Adipose tissue (tissue), 3 donors: ENCODE data around the gene TNKS1BP1. TPM values are rescaled to one million over a fixed set of nuclear protein-coding genes. Genes with fewer than 3 reads are reported as not detected.

Experiments
- H3K27ac ChIP-seq: one replicate; pipeline ENCODE4 v1.5.1; 2013; ENCODE audit warnings: low read depth, low read length
- WGBS, 3 donors: extraction: QIAGEN DNeasy Blood & Tissue Kit; methylation state at CpG; one replicate each; pipeline ENCODE4 v1.1.7; 2013; 5-methylcytosine and 5-hydroxymethylcytosine counted together
- polyA plus RNA-seq, 3 donors: library from polyadenylated mRNA; stranded (reverse); fragments of 200-250 nt; gene quantifications; one replicate each; pipeline ENCODE4 v1.2.3, GENCODE V29; 2013
- donor health status: healthy with polysubstance abuse.
- donor health status: Bipolar disorder and iron deficiency.
- donor health status: healthy.

Gene TNKS1BP1
- polyA plus RNA-seq, 3 donors, result 69.8 to 237 (median 176) TPM

DNA sequence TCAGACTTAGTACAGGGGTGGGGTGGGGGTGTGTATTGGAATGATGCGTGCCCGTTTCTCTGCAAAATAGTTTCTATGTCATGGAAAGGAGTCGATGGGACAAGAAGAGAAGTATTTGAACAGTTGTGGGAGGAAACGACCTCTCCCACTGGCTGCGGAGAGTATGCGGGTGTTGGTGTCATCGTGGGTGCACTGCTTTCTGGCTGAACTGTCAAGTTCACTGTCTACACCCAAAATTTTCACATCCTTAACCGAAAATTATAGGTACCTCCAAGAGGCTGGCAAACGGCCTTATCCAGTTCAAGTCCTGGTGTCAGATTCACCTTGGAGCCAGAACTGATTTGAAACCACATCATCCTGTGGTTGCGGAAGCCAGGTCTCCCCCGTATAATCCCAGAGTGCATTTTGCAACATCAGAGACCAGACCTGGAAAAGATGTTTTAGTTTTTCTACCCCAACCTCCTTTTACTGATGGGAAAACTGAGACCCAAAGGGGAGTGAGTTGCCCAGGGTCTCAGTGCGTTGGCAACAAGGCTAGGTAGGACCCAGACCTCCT lies 11.4 kb upstream of the TNKS1BP1 start:
- H3K27ac ChIP-seq, result no peak overlapping the region
- WGBS, 3 donors, result 21 to 27% (median 21%) methylated on average over 12 of the region's 12 CpGs

DNA sequence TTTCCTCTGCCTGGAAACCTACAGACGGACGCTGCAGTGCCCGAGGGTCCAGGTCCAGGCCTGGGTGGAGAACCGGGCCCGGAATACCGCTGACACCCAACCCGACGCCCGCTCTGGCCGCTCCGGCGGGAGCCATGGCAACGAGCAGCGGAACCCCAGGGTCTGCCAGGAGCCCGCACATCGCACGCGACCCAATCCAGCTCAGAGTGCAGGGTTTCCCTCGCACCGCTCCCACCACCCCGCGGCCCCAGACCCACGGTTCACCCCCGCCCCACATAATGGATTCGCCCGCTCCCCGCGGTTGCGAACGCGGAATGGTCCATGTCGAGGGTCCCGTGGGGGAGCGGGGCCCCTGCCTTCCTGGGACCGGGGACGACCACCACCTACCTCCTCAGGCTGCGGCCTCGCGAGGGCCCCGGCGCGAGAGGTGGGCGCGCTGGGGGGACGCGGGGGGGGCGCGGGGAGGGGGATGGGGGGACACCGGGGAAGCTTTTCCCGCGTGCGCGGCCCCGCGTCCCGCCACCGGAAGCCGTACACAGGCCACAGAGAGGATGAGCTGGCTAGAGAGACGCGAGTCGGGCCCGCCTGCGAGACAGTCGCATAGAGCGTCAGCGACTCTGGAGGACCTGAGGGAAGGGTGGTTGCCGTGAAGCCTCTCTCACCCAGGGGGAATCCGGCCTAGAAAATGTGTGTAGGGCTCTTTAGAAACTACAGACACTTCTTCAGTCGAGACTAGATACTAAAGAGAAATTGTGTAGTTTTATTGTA lies 10.8 kb upstream of the TNKS1BP1 start, which contains the start of gene SSRP1:
Gene SSRP1 (minus strand): TSS at position 550 of the 768 bp plus-strand sequence. CDS start 771 bp downstream, outside the sequence.
- H3K27ac ChIP-seq, result peak within 1 kb of the TSS; percentile 31
- 0 to 1% (median 0%) methylated on average over 51 to 69 of the region's 69 CpGs for WGBS, 3 donors

DNA sequence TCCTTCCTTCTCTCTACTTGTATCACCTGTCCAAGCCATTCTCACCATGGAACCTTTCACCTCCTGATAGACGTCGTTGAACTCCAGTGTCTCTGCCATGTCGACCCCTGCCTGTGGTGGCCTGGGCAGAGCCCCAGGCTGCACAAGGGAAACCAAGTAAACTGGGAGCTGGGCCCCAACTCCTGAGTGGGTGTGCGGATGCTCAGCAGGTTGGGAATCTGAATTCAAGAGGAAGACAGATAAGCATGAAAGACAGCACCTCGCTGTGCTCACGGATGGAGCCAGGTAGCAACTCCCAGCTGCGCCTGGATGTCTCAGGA lies 10.2 kb upstream of the TNKS1BP1 start:
- 4 to 8% (median 4%) methylated on average over 7 of the region's 7 CpGs for WGBS, 3 donors
- H3K27ac ChIP-seq, result no peak overlapping the region

DNA sequence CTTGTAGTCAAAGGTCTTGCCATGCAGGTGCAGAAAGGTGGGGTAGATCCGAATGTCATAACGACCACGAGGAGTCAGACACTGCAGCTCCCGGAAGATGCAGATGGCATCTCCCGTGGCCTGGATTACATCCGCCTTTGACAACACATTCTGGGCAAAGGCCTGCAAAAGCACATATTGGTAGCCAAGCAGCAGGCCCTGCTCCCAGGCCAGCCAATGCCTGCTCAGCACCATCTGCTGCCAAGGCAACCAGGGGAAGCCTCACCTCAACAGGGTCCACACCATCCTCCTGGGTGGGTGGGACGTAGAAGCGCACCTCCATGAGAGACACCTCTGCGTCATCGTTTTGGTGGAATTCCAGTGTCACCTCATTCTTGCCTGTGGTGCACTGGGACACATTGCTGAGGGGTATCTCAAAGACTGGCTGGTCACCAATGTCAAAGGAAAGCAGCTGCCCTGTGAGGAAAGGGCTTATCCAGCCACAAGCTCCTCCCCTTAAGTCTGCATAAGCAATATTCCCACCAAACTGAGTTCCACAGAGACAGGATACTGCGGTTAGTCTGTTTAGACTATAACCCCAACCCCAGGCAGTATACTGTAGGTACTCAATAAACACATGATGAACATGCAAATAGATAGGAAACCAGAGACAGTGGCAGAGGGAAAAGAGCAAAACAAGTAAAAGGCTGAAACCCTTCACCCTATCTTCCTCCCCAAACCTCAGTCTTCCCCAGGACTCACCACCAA lies 8.1 kb upstream of the TNKS1BP1 start:
- H3K27ac ChIP-seq, result no peak overlapping the region
- 91 to 95% (median 93%) methylated on average over 11 of the region's 11 CpGs for WGBS, 3 donors

DNA sequence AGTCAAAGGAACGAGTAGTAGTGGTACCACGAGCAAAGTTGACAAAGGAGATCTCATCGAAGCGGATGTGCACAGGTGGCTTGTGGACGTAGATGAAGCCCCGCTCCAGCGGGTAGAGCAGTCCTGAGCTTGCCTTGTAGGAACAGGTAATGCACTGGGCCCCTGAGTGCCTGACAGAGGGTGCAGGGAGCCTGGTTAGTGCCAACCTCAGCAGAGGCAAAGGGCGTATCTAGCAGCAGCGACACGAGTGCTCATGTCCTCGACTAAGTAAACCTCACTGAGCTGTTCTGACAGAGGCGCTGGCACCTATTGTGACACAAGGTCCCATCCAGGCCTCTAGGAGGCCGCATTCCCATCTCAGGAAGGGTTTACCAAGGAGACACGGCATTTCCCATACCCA lies 7.0 kb upstream of the TNKS1BP1 start:
- 90 to 94% (median 94%) methylated on average over 14 of the region's 14 CpGs for WGBS, 3 donors
- H3K27ac ChIP-seq, result no peak overlapping the region

DNA sequence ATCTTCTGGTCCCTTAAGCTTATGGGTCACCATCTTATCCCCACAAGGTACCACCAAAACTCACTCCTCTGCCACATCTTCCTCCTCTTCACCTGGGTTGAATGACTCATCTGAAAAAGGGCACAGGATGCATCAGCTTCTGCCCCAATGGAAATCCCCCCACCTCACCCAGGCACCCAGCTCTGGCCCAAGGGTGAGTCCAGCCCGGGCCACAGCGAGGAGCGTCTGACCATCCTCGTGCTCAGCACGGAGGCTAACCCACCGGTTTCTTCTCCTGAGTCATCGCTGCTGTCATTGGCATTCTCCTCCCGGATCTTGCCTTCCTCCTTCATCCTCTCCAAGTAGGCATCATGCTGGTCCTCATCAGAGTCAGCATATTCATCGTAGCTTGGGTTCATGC lies 5.3 kb upstream of the TNKS1BP1 start:
- no peak overlapping the region for H3K27ac ChIP-seq
- WGBS, 3 donors, result 86 to 96% (median 92%) methylated on average over 9 of the region's 9 CpGs

DNA sequence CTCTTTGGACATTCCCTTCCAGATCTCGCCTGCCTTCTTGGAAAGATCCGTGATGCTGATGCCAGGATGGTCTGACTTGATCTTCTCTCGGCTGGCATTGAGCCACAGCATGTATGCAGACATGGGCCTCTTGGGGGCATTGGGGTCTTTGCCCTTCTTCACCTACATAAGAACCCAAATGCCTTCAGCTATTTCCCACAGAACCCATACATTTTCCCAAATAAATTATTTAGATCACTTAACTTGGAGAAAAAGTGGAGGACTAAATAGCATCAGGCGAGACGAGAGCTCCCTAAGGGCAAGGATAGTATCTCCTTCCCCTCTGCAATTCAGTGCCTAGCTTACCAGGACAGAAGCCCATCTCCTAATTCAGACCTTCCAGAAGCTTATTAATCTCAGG lies 3.0 kb upstream of the TNKS1BP1 start:
- WGBS, 3 donors, result 92 to 96% (median 95%) methylated on average over 5 of the region's 5 CpGs
- H3K27ac ChIP-seq, result no peak overlapping the region

DNA sequence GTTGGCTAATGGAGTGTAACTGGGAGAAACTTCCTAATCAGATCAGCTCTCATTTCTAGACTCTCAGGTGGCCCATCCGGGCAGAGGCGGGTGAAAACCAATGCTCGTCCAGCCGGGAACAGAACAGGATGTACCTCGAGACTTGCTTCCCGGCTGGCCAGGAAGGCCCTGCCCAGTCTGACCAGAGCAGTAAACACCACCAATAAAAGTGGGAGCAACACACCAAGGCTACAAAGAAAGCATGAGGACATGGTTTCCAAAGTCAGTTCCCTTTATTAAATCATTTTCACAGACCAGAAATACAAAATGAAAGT lies 940 bp upstream of the TNKS1BP1 start:
- WGBS, 3 donors, result 10 to 14% (median 13%) methylated on average over 6 of the region's 6 CpGs
- peak overlapping the region; percentile 86 for H3K27ac ChIP-seq

DNA sequence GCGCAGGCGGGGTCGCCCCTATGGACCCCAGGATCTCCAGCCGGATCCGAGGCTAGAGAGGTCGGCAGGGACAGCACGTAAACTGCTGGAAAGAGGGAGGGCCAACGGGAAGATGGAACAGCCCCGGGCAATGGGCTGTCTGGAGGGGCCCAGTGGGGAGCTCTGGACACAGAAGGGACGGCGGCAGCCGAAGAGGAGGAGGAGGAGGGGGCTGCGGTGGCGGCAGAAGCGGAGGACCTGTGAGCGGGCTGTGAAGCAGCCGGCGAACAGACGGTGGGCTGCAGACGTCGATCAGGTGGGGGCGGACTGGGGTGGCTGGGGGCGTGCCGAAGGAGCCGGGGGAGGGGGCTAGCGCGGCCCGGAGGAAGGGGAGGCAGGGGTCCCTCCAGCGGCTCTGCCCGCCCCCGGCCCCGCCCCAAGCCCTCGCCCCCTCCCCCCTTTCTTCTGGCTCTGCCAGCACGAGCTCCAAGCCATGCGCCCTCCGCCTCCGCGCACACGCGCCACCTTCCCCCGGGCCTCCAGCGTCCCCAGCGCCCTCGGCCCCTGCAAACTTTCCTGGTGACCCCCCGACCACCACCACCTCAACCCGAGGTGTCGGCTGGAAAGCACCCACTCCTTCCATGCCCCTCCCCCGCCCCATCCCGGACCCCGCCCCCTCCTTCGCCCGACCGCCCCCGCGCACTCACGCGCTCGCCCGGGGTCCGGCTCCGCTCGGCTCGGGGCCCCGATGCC lies 432 bp downstream of the TNKS1BP1 start:
- peak overlapping the region; percentile 86 for H3K27ac ChIP-seq
- WGBS, 3 donors, result 2 to 3% (median 2%) methylated on average over 35 to 60 of the region's 64 CpGs

DNA sequence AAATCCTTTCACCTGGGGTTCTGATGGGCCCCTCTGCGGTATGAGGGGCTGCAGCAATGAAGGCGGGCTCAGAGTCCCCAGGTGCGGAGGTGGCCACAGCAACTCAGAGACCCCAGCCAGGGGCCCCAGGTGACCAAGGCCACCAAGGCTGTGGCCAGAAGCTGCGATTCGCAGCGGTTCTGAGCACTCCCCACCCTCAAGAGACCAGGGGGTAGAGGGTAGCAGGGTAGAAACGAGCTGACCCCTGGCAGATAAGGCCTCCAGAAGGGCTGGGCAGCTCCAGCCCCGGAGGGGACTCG lies 948 bp downstream of the TNKS1BP1 start:
- 11 to 34% (median 27%) methylated on average over 9 of the region's 9 CpGs for WGBS, 3 donors

DNA sequence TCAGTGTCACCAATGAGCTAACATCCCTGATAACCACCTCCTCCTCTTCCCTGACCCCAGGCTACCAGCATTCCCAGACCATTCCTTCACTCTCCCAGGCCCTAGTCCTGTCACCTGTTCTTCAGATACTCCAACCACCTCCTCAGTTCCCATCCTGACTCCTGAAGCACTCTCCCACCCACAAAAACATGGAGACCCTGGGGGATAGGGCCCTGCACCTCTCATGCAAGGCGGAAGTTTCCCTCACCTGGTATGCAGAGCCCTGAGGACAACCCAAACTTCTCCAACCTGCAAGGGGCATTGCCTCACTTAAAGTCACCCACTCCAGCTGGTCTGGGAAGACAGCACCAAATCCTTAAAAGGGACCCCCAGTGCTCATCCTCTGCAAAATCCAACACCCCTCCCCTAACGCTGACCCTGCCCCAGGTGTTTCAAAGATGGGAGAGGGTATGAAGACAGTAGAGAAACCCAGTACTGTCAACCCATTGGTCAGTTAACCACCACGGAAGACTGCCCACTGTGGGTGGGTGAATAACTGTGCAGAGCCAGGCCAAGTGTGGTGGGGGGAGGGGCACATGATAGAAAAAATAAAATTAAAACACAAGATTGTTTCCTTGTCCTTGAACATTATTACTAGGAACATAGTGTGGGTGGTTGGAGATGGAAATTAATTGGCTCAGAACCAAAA lies 1.4 kb downstream of the TNKS1BP1 start:
- WGBS, 3 donors, result 42 to 65% (median 46%) methylated on average over 3 of the region's 3 CpGs
- H3K27ac ChIP-seq, result peak overlapping the region; percentile 19

More for the DNA sequence above, 948 bp downstream of the TNKS1BP1 start:
- peak overlapping the region; percentile 48 for H3K27ac ChIP-seq

DNA sequence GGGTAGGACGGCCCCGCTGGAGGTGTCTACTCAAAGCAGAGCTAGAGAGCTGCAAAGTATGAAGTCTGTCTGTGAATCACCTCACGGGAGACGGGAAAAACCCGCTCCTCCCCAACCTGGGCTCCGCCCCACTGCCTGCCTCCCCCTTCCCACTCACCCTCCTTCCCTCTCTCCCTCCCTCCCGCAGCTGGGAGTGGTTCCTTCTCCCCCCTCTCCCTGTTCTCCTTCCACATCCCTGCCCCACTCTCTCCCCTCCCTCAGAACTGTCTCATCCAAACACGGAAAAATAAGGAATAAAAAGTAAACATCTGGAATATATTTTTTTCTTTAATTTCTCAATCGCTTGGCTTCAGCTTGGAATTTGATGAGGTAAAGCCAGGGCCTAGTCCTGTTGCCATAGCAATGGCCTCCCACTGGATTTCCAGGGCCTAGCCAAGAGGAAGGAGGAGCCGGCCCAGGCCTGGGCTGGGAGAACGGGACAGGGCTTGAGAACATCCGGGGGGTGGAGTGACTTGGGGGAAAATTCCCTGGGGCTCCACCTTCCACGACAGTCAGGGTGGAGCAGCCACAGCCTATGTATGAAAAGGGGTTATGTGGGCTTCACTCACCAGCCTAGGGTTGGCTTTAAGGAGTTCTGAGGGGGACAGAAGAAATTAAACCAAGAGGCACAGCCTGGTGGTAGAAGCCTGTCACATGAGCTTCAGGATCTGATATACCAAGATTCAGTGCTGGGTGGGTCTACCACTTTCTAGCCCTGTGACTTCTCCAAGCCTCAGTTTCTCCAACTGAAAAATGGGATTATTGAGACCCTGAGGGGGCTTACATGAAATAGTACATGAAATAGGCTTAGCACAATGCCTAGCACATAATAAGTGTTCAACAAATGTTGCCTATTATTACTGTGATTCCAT lies 2.2 kb downstream of the TNKS1BP1 start:
- H3K27ac ChIP-seq, result peak overlapping the region; percentile 60
- WGBS, 3 donors, result 9 to 33% (median 33%) methylated on average over 13 of the region's 13 CpGs

DNA sequence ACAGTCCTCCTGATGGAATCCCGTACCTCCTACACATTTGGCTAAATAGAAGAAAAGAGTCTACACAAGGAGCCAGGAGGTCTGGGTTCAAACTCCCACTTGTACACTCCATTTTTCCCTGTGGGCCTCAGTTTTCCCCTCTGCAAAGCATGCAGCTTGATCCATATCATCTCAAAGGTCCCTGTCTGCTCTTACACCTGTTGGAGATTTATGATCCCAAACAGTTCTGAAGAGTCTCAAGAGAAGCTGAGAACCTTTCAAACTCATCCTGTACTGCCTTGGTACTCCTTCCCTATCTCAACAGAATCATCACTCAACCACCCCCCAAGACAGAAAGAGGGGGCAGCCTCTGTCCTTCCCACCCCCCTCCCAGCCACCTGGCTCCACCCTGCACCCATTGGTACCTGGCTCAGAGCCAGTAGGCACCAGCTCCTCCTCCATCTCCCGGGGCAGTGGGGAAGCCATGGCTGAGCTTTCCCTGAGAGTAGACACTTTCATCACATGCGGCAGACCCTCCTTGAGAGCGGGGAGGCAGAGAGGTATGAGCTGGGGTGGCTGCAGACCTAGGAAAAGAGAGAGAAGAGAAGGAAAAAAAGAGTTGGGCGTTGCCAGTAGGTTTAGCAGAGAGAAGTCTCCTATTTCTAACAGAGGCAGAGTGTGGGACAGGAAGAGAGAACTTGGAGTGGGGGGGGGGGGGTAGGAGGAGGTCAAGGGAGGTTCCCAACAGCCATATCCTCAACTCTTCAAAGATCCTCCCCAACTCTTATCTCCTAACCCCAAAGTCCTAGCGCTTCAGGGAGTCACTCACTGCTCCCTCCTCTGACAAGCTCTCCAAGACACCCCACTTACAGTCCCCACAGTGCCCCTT lies 3.1 kb downstream of the TNKS1BP1 start:
- WGBS, 3 donors, result 16 to 49% (median 31%) methylated on average over 6 of the region's 6 CpGs
- H3K27ac ChIP-seq, result peak overlapping the region; percentile 60

DNA sequence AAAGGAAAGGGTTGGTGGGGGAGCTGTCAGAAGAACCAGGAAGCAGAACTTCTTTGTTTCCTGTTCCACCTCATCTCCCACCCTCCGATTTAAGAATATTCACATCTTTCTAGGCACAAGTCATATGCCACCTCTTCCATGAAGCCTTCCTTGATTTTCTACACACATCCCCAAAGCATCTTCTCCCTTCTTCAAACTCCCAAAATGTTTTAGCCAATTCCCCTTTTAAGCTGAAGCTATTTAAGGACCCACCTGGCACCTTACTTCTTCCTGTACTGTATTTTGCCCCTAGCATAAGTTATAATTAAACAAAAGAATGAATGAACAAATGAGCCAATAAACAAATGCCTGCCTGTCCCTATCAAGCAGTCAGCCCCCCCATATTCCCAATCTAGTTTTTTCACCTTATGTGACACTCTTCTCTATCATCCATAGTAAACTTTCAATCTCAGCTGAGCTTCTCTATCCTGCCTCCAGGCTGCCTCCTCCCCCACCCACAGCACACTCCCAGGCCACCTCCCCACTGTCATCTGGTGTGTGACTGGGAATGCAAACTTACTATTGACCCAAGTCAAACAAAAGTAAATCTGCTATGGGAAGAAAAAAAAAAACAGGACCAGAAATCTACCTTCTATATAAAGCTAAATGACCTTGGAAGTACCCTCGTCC lies 3.9 kb downstream of the TNKS1BP1 start:
- 54 to 69% (median 63%) methylated on average over 2 of the region's 2 CpGs for WGBS, 3 donors
- H3K27ac ChIP-seq, result no peak overlapping the region

DNA sequence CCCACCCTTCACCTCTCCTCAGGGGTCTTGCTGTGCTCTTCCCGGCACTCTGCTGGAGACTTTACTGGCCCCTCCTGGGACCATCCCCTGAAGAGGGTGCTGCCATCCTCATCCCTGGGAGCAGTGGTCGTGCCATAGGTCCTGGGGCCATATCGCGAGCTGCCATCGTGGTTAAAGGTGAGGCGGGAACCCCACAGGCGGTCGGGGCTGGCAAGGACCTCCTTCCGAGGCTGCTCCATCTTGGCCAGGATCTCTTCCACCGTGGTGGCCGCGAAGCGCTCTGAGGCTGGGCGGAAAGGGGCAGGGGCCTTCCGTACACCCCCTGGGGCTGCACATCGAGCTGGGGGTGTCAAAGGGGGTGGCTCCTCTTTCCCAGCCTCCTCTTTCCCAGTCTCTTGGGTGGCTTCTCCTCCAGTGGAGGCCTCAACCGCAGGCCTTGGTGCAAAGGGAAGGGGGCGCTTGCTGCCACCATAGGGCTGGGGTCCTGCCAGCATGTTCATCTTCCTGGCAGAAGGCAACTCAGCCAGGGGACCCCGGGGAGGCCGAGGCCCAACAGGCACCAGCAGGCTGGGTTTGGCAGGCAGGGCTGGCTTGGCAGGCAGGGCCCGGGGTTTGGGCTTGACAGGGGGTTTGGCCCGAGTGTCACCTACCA lies 4.6 kb downstream of the TNKS1BP1 start:
- 68 to 84% (median 71%) methylated on average over 18 to 22 of the region's 22 CpGs for WGBS, 3 donors
- no peak overlapping the region for H3K27ac ChIP-seq

DNA sequence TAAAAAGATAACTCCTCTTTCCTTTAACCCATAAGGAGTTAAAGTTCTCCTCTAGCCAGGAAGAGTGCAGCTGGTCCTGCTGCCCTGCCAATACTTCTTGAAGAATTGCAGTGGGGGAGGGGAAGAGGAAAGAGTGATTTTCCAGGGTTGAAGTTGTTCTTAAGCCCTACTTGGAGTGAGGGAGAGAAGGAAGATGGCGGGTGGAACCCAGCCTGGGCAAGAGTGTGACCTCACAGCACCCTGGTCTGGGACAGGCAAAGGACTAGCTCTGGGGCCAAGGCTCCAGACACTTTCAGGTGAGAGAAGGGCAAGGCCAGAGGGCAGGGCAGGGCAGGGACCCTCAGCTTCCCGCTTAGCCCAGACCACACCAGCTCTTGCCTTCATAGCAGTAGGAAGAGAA lies 6.6 kb downstream of the TNKS1BP1 start:
- H3K27ac ChIP-seq, result no peak overlapping the region
- WGBS, 3 donors, result 33 to 46% (median 38%) methylated on average over 2 of the region's 2 CpGs
